ENCODE data around the gene LAMA2. TPM values are rescaled to one million over a fixed set of nuclear protein-coding genes. Genes with fewer than 3 reads are reported as not detected.

Gene LAMA2
- total RNA-seq, 2 experiments from 2014 or later = 0.69 to 1.5 TPM

DNA sequence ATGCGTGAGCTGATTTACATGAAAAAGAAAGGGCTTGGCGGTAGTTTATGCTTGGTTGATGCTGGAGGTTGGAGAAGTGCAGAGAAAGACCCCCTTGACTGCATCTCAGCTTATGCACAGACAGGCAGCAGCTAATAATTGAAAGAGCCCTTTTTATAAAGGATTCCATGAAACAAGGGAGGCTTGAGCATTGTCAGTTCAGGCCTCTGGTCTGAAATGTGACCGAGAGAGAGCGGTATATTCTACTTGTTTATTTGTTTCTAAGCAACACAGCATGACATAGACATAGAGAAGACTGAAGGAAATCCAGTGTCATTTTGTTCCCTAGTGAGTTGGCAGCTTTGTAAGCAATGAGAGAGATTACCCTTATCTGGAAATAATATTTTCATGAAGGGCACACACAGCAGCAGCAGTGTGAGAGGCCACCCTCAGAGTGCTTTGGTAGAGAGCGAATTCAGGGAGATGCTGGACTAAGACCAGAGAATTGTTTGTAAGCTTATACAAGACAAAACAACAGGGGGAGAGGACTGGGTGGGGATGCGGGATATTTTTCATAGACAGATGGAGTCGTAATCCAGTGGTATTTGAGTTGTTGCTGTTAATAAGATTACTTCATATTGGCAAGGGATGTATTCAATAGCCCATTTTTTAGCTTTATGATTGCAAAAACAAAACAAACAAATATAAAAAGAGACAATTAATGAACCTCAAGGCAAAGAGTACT, 34.6 kb upstream of the LAMA2 start:
- ChIA-PET POLR2A (no interaction called here), CTCF (no interaction called here)
- Mint-ChIP-seq H3K27me3 (no peaks in the 10 kb centered on the region), H3K4me3 (no peak overlapping the region), H3K4me1 (ENCODE audit: low read depth) (no peaks in the 10 kb centered on the region), H3K36me3 (ENCODE audit: low read depth) (no peaks in the 10 kb centered on the region), H3K27ac (no peak overlapping the region), H3K9me3 (no peaks in the 10 kb centered on the region)
- ATAC-seq (no peak), DNase-seq (no peak)
- intact Hi-C loops (cut with micrococcal nuclease) = no loop called here
- TF ChIP-seq, protein P1, sequence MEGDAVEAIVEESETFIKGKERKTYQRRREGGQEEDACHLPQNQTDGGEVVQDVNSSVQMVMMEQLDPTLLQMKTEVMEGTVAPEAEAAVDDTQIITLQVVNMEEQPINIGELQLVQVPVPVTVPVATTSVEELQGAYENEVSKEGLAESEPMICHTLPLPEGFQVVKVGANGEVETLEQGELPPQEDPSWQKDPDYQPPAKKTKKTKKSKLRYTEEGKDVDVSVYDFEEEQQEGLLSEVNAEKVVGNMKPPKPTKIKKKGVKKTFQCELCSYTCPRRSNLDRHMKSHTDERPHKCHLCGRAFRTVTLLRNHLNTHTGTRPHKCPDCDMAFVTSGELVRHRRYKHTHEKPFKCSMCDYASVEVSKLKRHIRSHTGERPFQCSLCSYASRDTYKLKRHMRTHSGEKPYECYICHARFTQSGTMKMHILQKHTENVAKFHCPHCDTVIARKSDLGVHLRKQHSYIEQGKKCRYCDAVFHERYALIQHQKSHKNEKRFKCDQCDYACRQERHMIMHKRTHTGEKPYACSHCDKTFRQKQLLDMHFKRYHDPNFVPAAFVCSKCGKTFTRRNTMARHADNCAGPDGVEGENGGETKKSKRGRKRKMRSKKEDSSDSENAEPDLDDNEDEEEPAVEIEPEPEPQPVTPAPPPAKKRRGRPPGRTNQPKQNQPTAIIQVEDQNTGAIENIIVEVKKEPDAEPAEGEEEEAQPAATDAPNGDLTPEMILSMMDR (IDR thresholded peaks at IDR 0.05) = no peak

DNA sequence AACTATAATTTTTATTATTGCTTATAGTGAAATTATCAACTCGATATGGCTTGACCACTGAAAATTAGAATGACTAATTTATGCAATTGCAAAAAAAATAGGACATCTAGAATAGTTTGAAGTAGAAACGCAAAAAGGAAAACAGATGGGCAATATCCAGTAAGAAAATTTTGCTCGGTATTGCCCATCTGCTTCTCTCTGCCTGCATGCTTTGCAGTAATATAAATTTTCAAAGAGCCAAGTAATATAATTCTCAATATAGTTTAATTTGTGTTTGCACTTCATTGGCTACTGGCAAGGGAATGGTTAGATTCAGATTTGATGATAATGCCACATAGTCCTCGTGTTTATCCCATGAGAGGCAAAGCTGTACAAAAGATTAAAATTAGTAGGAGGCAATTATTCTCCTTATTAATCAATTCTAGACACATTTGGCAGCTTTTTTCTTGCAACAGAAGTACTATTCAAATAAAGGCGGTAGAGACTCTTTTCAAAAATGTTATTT, 27.3 kb upstream of the LAMA2 start:
- no peak overlapping the region for H3K27ac Mint-ChIP-seq
- H3K4me3 Mint-ChIP-seq = no peak overlapping the region
- POLR2A ChIA-PET = no interaction called here
- no peaks in the 10 kb centered on the region for H3K36me3 Mint-ChIP-seq (ENCODE audit: low read depth)
- no peaks in the 10 kb centered on the region for H3K4me1 Mint-ChIP-seq (ENCODE audit: low read depth)
- H3K27me3 Mint-ChIP-seq = no peaks in the 10 kb centered on the region
- peaks cover under 1% of the 10 kb centered on the region for H3K9me3 Mint-ChIP-seq
- ATAC-seq = no peak
- no peak for DNase-seq
- intact Hi-C loops (cut with micrococcal nuclease) = no loop called here
- TF ChIP-seq, protein P1 (IDR thresholded peaks at IDR 0.05) = no peak
- CTCF ChIA-PET = no interaction called here

DNA sequence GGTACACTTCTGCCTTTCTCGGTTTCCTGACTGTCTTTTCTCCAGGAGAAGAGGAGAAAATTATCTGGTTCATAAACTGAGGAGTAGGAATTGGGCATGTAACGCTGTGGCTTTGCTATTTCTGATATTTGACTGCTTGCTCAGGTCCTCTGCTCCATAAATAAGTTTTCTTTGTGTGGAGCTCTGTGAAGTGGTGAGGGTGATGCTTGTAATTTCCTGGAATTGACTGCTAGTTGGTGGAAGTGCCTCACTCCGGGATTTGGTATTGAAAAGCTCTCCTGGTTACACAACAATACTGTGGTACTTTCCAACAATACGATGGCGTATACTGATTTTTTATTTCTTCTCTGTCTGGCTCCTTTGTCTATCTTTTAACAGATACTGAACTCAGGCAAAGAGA, 25.1 kb upstream of the LAMA2 start:
- ChIA-PET POLR2A (interaction anchor here (0.8 kb wide), 1 partner anchor 37 kb away, joined by 3 read pairs; no protein-coding TSS in a partner anchor), CTCF (no interaction called here)
- Mint-ChIP-seq H3K27ac (no peak overlapping the region), H3K4me3 (no peak overlapping the region), H3K36me3 (ENCODE audit: low read depth) (no peaks in the 10 kb centered on the region), H3K4me1 (ENCODE audit: low read depth) (no peaks in the 10 kb centered on the region), H3K9me3 (peaks cover 8% of the 10 kb centered on the region), H3K27me3 (no peaks in the 10 kb centered on the region)
- no peak for DNase-seq
- intact Hi-C loops (cut with micrococcal nuclease) = no loop called here
- TF ChIP-seq, protein P1 (IDR thresholded peaks at IDR 0.05) = no peak
- no peak for ATAC-seq

DNA sequence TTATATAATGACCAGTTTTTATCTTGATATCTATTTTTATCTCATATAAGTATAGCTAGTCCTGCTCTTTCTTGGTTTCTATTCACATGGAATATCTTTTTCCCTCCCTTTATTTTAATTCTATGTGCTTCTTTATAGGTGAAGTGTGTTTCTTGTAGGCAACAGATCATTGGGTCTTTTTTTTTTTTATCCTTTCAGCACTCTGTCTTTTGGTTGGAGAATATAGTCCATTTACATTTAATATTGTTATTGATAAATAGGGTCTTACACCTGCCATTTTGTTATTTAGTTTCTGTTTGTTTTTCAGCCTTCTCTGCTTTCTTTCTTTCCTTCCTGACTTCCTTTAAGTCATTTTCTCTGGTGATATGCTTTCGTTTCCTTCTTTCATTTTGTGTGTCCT, 22.2 kb upstream of the LAMA2 start:
- intact Hi-C loops (cut with micrococcal nuclease) = no loop called here
- TF ChIP-seq, protein P1 (IDR thresholded peaks at IDR 0.05) = no peak
- ChIA-PET CTCF (interaction anchor here (0.5 kb wide), 1 partner anchor 121 kb away, joined by 3 read pairs; no protein-coding TSS in a partner anchor), POLR2A (no interaction called here)
- no peak for ATAC-seq
- no peak overlapping the region for H3K27ac Mint-ChIP-seq
- H3K27me3 Mint-ChIP-seq = peaks cover 3% of the 10 kb centered on the region
- no peaks in the 10 kb centered on the region for H3K4me1 Mint-ChIP-seq (ENCODE audit: low read depth)
- no peak overlapping the region for H3K4me3 Mint-ChIP-seq
- no peaks in the 10 kb centered on the region for H3K36me3 Mint-ChIP-seq (ENCODE audit: low read depth)
- H3K9me3 Mint-ChIP-seq = peaks cover 8% of the 10 kb centered on the region
- DNase-seq = no peak

- POLR2A ChIA-PET = no interaction called here
- ATAC-seq = no peak
- Mint-ChIP-seq H3K4me1 (ENCODE audit: low read depth) (no peaks in the 10 kb centered on the region), H3K4me3 (no peak overlapping the region), H3K27me3 (peaks cover 3% of the 10 kb centered on the region), H3K9me3 (peaks cover 8% of the 10 kb centered on the region), H3K36me3 (ENCODE audit: low read depth) (no peaks in the 10 kb centered on the region), H3K27ac (no peak overlapping the region)
- CTCF ChIA-PET = no interaction called here
- no peak for DNase-seq
- TF ChIP-seq, protein P1 (IDR thresholded peaks at IDR 0.05) = no peak
- intact Hi-C loops (cut with micrococcal nuclease) = no loop called here
Observed at GRCh38 chr6:128863983-128864382, 19.0 kb upstream of the LAMA2 start.

Measured in activated CD8-positive, alpha-beta T cell treated with anti-CD3 and anti-CD28 coated beads for 36 hours (primary cell).